ENCODE results near the gene EXTL2.
A peak's percentile ranks its signal among the peaks of the same experiment; 100 is the strongest.
"Not testable (repeated sequence)": the region's sequence is repeated elsewhere in the genome, so short reads cannot be mapped to it uniquely, and the experiment has no call there.

EXTL2 gene, protein sequence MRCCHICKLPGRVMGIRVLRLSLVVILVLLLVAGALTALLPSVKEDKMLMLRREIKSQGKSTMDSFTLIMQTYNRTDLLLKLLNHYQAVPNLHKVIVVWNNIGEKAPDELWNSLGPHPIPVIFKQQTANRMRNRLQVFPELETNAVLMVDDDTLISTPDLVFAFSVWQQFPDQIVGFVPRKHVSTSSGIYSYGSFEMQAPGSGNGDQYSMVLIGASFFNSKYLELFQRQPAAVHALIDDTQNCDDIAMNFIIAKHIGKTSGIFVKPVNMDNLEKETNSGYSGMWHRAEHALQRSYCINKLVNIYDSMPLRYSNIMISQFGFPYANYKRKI

DNA sequence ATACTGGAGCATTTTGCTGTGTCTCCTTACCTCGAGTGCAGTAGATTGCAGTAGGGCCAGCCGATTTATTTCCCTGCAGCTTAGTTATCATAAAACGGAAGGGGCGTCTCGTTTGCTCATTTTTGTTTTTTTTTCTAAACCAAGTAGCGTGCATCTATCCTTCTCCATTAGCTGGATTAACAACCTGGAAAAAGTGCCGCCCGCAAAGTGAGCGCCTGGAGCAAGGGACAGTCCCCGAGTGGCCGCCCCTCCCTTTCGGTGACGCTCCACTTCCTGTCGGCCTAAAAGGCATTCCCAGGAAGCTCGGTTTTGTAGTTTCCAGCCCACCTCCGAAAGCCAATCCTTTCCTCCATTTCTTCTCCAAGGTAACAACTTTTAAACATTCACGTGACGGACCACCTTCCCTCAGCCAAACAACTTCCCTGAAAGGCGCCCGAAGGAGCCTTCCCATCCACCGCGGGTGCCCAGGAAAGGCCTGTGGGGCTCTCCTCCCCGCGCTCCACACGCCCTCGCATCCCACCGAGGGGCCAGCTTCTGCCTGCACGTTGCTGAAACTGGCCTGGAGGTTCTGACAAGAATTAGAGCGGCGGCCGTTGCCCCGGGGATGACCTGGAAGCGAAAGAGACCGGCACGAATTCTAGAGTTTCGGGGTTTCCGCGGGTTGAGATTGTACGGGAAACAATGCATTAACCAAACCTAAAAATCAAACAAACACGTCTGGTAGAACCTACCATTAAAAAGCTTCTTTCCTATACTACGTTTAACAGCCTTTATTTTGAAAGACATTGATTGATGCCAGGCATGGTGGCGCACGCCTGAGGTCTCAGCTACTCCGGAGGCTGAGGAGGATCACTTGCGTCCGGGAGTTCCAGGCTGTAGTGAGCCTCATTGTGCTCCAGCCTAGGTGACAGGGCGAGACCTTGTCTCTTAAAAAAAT is at the start of gene EXTL2:
Gene EXTL2 (minus strand): TSS at position 240 of the 937 bp plus-strand sequence. CDS start 6,085 bp downstream, outside the sequence.
- DNase-seq (ENCODE audit: low spot score), result peak; percentile 90

- DNase-seq (ENCODE audit: low spot score), result no peak
These were observed 48.9 kb upstream of the EXTL2 start for GRCh38 chr1:100943533-100943932.

GRCh38 chr1:100942304-100943046 is 47.8 kb upstream of the EXTL2 start:
- no peak for DNase-seq (ENCODE audit: low spot score)

DNA sequence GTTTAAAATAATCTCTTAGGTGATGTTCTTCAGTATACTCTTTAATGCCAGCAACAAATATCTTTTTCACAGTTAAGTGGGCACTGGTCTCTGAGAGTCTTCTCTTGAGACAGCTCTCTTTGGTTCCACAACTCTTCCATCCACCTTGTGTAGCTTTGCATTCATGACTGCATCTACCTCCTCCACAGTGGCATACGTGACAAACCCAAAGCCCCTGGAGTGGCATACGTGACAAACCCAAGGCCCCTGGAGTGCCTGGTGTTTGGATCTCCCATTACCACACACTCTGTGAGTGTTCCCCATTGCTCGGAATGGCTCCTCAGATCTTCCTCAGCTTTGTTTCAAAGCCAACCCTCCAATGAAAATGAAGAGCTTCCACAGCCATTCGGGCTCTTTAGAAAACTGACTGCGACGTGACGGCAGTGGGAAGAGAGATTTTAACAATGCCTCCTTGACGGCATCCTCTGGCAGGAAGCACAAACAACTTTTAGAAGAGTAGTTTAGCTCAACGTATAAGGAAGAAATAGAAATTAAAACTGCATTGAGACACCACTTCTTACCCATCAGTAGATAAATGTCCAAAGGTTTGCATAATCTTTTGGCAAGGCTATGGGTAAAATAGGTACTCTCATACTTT is 47.1 kb upstream of the EXTL2 start:
- DNase-seq (ENCODE audit: low spot score), result no peak

DNA sequence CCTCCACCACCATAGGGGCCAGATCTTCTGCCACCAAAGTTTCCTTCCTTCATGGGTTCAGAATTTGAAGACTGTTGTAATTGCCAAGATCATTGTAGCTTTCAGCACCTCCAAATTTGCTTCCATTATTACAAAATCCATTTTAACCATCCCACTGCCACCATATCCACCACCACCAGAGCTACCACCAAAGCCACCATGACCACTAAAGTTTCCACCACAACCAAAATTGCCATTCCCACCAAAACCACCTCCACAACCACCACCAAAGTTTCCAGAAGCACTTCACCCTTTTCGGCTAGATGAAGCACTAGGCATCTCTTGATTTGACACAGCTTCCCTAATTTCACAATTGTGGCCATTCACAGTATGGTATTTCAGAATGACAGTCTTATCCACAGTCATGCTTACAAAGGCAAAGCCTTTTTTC is 46.5 kb upstream of the EXTL2 start:
- no peak for DNase-seq (ENCODE audit: low spot score)

DNA sequence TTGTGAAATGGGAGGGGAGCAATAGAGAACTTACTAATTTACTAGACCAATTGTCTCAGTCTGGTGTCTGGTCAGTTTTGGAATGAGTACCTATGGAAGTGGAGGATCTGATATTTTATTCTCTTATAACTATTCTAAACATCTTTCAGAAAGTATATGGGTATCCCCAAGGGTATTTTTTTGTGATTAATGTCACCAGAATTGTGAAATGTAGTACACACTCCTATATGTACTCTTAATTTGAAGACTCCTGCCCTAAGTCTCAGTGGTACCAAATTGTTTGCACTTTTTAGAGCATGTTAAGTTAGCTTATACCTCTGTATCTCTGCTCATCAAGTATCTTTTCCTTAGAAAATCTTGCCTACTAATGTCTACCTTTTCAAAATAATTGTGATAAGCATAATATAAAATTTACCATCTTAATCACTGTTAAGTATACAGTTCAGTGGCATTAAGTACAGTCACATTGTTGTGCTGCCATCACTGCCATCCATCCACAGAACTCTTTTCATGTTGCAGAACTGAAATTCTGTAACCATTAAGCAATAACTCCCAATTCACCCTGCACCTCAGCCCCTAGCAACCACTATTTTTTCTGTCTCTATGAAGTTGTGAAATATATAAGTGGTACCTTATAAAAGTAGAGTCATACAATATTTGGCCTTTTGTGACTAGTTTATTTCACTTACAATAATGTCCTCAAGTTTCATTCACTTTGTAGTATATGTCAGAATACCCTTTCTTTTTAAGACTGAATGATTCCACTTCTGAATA is 41.7 kb upstream of the EXTL2 start:
- no peak for DNase-seq (ENCODE audit: low spot score)

DNA sequence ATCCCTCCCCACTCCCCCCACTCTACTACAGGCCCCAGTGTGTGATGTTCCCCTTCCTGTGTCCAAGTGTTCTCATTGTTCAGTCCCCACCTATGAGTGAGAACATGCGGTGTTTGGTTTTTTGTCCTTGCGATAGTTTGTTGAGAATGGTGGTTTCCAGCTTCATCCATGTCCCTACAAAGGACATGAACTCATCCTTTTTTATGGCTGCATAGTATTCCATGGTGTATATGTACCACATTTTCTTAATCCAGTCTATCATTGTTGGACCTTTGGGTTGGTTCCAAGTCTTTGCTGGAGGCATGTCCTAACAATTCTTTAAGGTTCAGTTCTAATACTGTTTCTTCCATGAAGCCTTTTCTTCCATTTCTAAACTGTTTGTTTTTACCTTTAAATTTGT is 38.9 kb upstream of the EXTL2 start:
- not testable (repeated sequence) for DNase-seq (ENCODE audit: low spot score)

DNA sequence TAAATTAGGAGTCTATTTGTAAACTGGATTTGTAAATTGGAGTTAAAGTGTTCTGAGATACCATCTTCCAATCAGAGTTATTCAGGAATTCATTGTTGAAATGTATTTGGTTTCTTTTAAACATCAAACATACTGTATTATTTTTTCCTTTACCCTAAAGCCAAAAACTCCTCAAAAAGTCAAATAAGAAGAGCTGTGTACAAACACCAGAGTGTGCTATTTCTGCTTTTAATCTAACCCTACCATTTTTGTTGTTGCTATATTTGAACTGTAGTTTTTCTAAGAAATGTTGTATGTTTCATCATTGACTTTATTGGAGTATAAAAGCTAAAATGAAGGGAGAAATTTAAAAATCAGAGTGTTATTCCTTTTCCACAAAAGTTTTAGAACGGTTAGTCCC is 37.1 kb upstream of the EXTL2 start:
- DNase-seq (ENCODE audit: low spot score), result no peak

DNA sequence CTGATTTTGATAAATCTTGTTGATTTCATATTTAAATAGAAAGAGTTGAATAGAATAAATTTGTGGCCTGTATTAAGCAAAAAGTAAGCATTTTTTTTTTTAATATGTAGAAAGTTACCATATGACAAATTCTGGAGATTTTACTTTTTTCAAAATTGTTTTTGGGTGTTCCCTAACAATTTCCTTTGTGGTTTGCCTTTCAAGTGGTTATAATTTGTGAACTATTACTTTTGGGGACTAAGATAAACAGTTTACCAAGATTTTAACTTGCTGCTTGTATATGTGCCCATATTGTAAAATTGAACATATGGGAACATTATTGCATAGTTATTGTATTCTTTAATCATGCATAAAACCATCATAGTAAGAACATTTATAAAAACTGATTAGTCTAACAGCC is 35.9 kb upstream of the EXTL2 start:
- DNase-seq (ENCODE audit: low spot score), result no peak

DNA sequence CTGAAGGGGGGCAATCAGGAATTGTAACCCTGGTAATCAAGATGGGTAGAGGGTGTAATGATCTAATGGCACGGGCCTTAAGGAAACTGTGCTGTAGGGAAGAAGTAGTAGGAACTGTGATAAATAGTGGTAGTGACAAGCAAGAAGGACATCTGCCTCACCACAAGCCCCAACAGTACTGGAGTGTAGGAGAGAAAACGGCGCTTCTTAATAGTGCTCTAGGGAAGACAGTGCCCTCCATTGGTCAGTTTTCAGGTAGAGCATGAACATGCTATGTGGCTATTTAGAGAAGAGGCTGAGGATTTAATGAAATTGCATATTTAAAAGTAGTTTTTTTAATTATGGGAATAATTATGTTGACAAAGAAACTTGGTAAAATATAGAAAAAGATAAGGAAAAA is 33.5 kb upstream of the EXTL2 start:
- DNase-seq (ENCODE audit: low spot score), result no peak

- no peak for DNase-seq (ENCODE audit: low spot score)
These were observed 32.6 kb upstream of the EXTL2 start for GRCh38 chr1:100927276-100927675.

- no peak for DNase-seq (ENCODE audit: low spot score)
These were observed 31.6 kb upstream of the EXTL2 start for GRCh38 chr1:100926240-100926639.

DNA sequence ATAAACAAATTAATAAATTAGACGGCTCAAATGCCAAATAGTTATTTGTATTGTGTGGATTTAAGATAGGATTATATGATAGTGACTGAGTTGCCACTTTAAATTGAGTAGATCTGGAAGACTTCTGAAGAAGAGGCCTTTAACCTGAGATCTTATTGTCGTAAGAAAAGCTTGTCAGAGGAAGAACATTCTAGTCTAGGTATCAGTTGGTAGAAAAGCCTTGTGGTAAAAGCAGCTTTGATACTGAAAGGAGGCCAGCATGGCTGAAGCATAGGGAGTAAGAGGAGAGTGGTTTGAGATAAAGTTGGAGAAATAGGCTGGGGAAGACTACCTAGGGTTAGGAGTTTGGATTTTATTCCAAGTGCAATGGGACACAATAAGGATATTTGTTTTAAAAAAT is 30.3 kb upstream of the EXTL2 start:
- DNase-seq (ENCODE audit: low spot score), result no peak

DNA sequence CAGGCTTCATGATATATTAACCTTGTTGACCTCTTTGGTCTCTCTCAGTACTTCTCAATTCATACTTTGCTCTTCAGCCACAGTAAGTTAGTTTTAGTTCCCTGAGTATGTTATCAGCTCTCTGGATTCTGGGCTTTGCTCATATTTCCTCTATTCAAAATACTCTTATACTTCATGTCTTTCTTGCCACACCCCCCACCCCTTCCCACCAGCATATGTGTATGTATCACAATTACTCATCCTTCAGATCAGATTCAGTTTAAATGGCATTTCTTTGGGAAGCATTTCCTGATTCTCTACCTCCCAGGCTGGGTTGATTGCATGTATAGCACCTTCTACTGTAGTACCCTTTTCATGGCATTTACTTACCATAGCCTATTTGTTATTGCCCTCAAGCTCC is 29.6 kb upstream of the EXTL2 start:
- DNase-seq (ENCODE audit: low spot score), result no peak

DNA sequence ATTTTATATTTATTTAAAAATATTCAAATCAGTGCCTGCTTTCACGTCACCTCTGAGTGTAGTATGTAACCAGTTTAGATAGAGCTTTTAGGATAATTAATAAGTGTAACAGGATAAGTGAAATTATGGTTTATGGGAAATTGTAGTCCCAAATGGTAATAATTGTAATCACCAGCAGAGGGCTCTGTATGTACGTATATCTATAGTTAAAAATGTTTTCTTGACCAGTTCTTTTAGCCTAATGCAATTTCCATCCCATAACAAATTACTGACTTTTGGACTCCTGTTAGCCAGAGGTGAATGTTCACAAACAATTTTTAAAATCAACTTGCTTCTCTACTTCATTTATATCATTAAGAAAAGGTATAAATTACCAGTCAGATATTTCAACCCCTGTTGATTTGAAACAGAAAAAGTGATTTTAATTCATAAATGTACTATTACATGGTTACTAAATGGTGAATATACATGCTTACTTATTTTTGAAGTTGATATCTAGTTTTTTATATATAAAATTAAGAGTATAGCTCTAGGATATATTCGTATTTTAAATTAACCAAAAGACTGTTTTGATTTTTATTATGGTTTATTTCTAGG is 26.6 kb upstream of the EXTL2 start:
- DNase-seq (ENCODE audit: low spot score), result peak; percentile 28

GRCh38 chr1:100912019-100912418 is 17.4 kb upstream of the EXTL2 start:
- DNase-seq (ENCODE audit: low spot score), result no peak

DNA sequence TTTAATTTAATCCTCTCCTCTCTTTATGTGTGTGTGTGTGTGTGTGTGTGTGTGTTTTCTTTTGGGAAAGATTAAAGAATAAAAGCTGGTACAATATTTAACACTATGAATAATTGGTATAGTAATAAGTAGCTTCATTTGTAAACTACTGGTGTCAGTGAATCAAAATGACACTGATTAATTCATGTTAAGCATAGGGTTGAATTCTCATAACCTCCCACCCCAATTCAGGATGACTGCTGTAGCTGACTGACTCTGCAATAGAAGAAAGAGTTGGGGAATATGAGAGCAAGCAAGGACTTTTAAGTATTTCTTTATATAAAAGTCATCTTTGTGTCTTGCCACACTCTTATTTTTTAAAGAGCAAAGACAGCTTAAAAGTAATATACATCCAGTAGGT is 14.4 kb upstream of the EXTL2 start:
- no peak for DNase-seq (ENCODE audit: low spot score)

DNA sequence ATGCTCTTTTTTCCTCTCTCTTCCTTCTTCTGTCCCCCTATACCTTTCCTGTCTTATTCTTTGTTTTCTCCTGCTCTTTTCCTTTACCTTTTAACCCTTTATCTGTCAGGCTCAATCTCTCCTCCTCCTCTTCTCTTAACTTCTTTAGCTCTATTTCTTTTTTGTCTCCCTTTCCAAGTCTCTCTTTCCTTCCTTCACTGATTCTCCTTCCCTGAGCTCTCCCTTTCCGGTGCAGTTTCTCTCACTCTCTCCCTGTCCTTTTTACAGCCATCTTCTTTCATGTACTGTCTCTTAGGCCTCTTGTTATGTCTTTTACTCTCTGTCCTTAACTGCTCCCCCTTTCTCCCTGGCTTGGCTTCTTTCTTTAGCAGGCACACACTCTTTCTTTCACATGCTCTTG is 13.2 kb upstream of the EXTL2 start:
- no peak for DNase-seq (ENCODE audit: low spot score)

GRCh38 chr1:100905181-100905580 is 10.5 kb upstream of the EXTL2 start:
- no peak for DNase-seq (ENCODE audit: low spot score)

DNA sequence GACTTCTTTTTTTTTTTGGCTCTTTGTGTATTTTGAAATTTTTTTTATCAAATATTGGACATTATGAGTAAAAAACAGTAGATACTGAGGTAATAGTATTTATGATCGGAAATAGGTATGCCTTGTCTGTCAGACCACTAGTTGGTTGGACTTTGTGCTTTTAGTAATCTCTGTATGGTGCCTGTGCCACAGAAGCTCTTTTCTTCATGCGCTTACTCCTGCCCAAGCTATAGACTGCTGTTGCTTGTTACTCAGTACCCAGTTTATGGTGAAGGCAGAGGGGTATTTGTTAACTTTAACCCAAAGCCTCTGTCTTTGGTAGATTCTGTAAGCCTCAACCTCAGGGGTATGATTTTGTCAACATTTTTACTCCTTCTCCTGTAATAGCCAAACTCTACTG is 9.9 kb upstream of the EXTL2 start:
- DNase-seq (ENCODE audit: low spot score), result no peak

GRCh38 chr1:100903777-100904176 is 9.1 kb upstream of the EXTL2 start:
- DNase-seq (ENCODE audit: low spot score), result no peak

Data from putamen (tissue), 1 donor.